Stimulated activated CD8-positive, alpha-beta memory T cell treated with anti-CD3 and anti-CD28 coated beads, Interleukin-2, amount 100 ng/mL, for 1 hour (primary cell): ENCODE measurements around the gene C18orf54.
"Not testable (repeated sequence)": the region's sequence is repeated elsewhere in the genome, so short reads cannot be mapped to it uniquely, and the experiment has no call there.

Source experiments
- DNase-seq, 2 donors: peaks; one replicate each; pipeline ENCODE4 v3.0.0-alpha.2; 2020; ENCODE audit warnings: low read depth in 2 of 2

C18orf54 gene

GRCh38 chr18:54357660-54358494 lies at the start of gene C18orf54, which contains the start of gene STARD6:
Gene C18orf54 (plus strand): TSS chr18:54357906. CDS start chr18:54360573, 2,667 bp downstream.
Gene STARD6 (minus strand): TSS chr18:54357858. CDS start chr18:54354573, 3,285 bp downstream.
- DNase-seq: peak; percentile 72 to 81

GRCh38 chr18:54309564-54309963 lies 48.1 kb upstream of the C18orf54 start:
- not testable (repeated sequence) for DNase-seq

GRCh38 chr18:54316071-54316820 lies 41.5 kb upstream of the C18orf54 start:
- DNase-seq: no peak

GRCh38 chr18:54323561-54323960 lies 34.1 kb upstream of the C18orf54 start:
- no peak for DNase-seq

GRCh38 chr18:54323970-54324369 lies 33.7 kb upstream of the C18orf54 start:
- no peak for DNase-seq

GRCh38 chr18:54327818-54328217 lies 29.9 kb upstream of the C18orf54 start:
- DNase-seq: no peak

- DNase-seq: no peak
These were observed 27.9 kb upstream of the C18orf54 start for GRCh38 chr18:54329787-54330186.

GRCh38 chr18:54330768-54331548 lies 26.7 kb upstream of the C18orf54 start:
- DNase-seq: no peak

GRCh38 chr18:54335638-54336173 lies 22.0 kb upstream of the C18orf54 start:
- no peak for DNase-seq

- no peak for DNase-seq
These were observed 19.5 kb upstream of the C18orf54 start for GRCh38 chr18:54338230-54338629.

GRCh38 chr18:54351186-54351585 lies 6.5 kb upstream of the C18orf54 start:
- no peak for DNase-seq

GRCh38 chr18:54357082-54357659 lies 535 bp upstream of the C18orf54 start:
- no peak for DNase-seq

GRCh38 chr18:54358495-54359040 lies 862 bp downstream of the C18orf54 start:
- no peak for DNase-seq

GRCh38 chr18:54359233-54359632 lies 1.5 kb downstream of the C18orf54 start:
- DNase-seq: no peak

- no peak for DNase-seq
These were observed 2.7 kb downstream of the C18orf54 start for GRCh38 chr18:54360406-54360805.

GRCh38 chr18:54378057-54378456 lies 20.4 kb downstream of the C18orf54 start:
- no peak for DNase-seq

GRCh38 chr18:54381640-54382039 lies 23.9 kb downstream of the C18orf54 start:
- DNase-seq: no peak

GRCh38 chr18:54382076-54382475 lies 24.4 kb downstream of the C18orf54 start:
- no peak for DNase-seq

- DNase-seq: no peak
These were observed 25.1 kb downstream of the C18orf54 start for GRCh38 chr18:54382733-54383252.

GRCh38 chr18:54386043-54386442 lies 28.3 kb downstream of the C18orf54 start:
- DNase-seq: no peak
